Prostate gland (tissue), 2 donors: ENCODE results near the gene LHFPL3.
"Not testable (repeated sequence)": the region's sequence is repeated elsewhere in the genome, so short reads cannot be mapped to it uniquely, and the experiment has no call there.

Experiments used
- CTCF ChIP-seq, 4 experiments: fragments of 200-600 bp in 2 of 4; fragments of 450-650 bp in 2 of 4; sonication (generic) in 2 of 4; IDR thresholded peaks; 1 replicate in 3 of 4; 2 replicates in 1 of 4; pipeline ENCODE4 v1.5.1; 2016 to 2019; ENCODE audit warnings: antibody characterized with exemption in 4 of 4, mild to moderate bottlenecking in 2 of 4, moderate library complexity in 2 of 4
- POLR2AphosphoS5 ChIP-seq: sonication (generic); formaldehyde crosslinking; IDR thresholded peaks from one replicate; pipeline ENCODE4 v1.6.1; 2017; ENCODE audit warnings: antibody characterized with exemption

GRCh38 chr7:104595591-104595990 is 267.2 kb downstream of the LHFPL3 start:
- TF ChIP-seq CTCF (IDR thresholded peaks at IDR 0.05); POLR2AphosphoS5: not testable (repeated sequence)
